ENCODE measurements around the gene CELSR2.

The CELSR2 gene

DNA sequence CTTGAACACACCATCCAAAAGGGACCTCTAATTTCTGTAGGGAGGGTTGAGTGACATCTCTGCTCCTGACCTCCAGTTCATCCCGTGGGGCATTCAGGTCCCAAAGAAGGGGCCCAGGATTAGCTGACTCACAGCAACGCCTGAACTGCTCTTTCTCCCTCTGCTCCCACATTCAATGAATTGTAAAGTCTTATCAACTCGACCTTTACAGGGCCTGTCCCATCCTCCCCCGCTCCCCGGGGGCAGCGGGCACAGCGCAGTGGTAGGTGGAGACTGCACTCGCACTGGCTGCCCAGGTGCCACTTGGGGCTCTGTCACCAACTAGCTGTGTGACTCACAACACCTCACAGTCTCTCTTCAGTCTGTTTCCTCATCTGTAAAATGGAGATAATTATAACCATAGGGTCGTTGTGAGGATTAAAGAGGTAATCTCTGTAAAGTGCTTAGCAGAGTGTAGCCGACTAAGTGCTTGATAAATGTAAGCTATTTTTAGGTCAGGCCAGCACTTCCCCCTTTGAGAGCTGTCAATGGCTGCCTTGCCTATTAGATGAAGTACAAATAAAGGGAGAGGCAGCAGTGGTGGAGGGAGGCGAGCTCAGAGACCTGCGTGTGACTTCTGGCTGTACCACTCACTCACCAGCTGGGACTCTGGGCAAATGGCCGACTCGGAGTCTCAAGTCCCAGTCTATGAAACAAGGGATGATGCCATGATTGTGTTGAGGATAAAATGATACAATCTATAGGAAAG lies 58.1 kb downstream of the CELSR2 start:
- no peaks in the 10 kb centered on the region for H4K20me1 ChIP-seq (ENCODE audit: insufficient read depth)
- H3K4me3 ChIP-seq (IDR thresholded peaks at IDR 0.05; ENCODE audit: insufficient read depth, low read depth, low read length): no peak overlapping the region
- no peaks in the 10 kb centered on the region for H3K79me2 ChIP-seq (ENCODE audit: insufficient read depth, low read depth)
- H3K4me1 ChIP-seq (ENCODE audit: low read depth, poor library complexity, severe bottlenecking): no peaks in the 10 kb centered on the region
- H3K36me3 ChIP-seq (ENCODE audit: insufficient read depth): no peaks in the 10 kb centered on the region
- H3K9ac ChIP-seq: no peak overlapping the region
- no peak overlapping the region for H2AFZ ChIP-seq (ENCODE audit: low read depth)
- no peak for TF ChIP-seq CTCF (conservative IDR thresholded peaks at IDR 0.05; ENCODE audit: low read depth, low read length)
- H3K27me3 ChIP-seq (ENCODE audit: insufficient read depth, low read depth): no peaks in the 10 kb centered on the region
- H3K4me2 ChIP-seq: no peak overlapping the region
- H3K27ac ChIP-seq: no peak overlapping the region

GRCh38 chr1:109309347-109309746 lies 60.0 kb downstream of the CELSR2 start:
- Histone ChIP-seq H3K27ac (no peak overlapping the region), H3K36me3 (ENCODE audit: insufficient read depth) (no peaks in the 10 kb centered on the region), H2AFZ (ENCODE audit: low read depth) (no peak overlapping the region), H3K4me2 (no peak overlapping the region), H3K9ac (no peak overlapping the region), H3K4me1 (ENCODE audit: low read depth, poor library complexity, severe bottlenecking) (no peaks in the 10 kb centered on the region), H4K20me1 (ENCODE audit: insufficient read depth) (no peaks in the 10 kb centered on the region), H3K27me3 (ENCODE audit: insufficient read depth, low read depth) (no peaks in the 10 kb centered on the region), H3K4me3 (IDR thresholded peaks at IDR 0.05; ENCODE audit: insufficient read depth, low read depth, low read length) (no peak overlapping the region), H3K79me2 (ENCODE audit: insufficient read depth, low read depth) (no peaks in the 10 kb centered on the region)
- no peak for TF ChIP-seq CTCF (conservative IDR thresholded peaks at IDR 0.05; ENCODE audit: low read depth, low read length)

- Histone ChIP-seq H4K20me1 (ENCODE audit: insufficient read depth) (no peaks in the 10 kb centered on the region), H2AFZ (ENCODE audit: low read depth) (no peak overlapping the region), H3K4me3 (IDR thresholded peaks at IDR 0.05; ENCODE audit: insufficient read depth, low read depth, low read length) (no peak overlapping the region), H3K4me2 (no peak overlapping the region), H3K36me3 (ENCODE audit: insufficient read depth) (no peaks in the 10 kb centered on the region), H3K27ac (no peak overlapping the region), H3K79me2 (ENCODE audit: insufficient read depth, low read depth) (no peaks in the 10 kb centered on the region), H3K9ac (no peak overlapping the region), H3K27me3 (ENCODE audit: insufficient read depth, low read depth) (no peaks in the 10 kb centered on the region), H3K4me1 (ENCODE audit: low read depth, poor library complexity, severe bottlenecking) (no peaks in the 10 kb centered on the region)
- no peak for TF ChIP-seq CTCF (conservative IDR thresholded peaks at IDR 0.05; ENCODE audit: low read depth, low read length)
These were observed 62.9 kb downstream of the CELSR2 start for GRCh38 chr1:109312246-109312645.

DNA sequence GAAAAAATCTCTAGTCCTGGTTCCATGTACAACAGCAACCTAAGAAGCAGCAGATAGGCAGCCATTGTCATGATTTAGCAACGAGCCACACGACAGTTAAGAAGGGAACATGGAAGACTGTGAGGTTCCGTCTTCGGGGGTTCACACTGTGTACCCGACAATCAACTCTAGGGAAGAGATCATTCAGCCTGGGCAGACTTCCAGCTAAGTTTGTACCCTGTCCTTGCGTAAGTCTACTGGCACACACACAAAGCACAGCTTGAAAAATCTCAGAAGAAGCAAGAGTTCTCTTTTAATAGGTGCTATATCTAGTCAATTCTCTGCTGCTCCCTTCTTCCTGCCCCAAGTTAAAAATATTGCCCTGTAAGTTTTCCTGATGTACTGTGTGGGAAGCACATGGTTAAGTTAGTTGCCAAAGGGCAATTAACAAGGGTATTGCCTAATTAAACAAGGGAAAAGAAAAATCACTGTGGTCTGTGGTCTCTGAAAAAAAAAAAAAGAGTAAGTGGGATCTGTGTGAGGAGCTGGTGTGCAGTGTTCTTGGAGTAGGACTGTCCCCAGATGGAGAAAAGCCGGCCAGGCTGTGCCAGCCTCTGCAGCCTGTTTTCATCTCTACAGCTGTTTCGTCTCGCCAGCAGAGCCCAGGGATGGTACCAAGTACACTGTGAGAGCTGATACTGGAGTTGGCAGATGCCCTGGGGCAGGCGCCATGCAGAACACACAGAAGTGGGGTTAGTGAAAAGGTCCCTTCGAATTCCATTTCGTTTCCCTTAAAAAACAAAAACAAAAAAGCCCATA lies 63.8 kb downstream of the CELSR2 start:
- TF ChIP-seq CTCF (conservative IDR thresholded peaks at IDR 0.05; ENCODE audit: low read depth, low read length): no peak
- Histone ChIP-seq H3K79me2 (ENCODE audit: insufficient read depth, low read depth) (no peaks in the 10 kb centered on the region), H3K4me3 (IDR thresholded peaks at IDR 0.05; ENCODE audit: insufficient read depth, low read depth, low read length) (no peak overlapping the region), H3K36me3 (ENCODE audit: insufficient read depth) (no peaks in the 10 kb centered on the region), H3K9ac (no peak overlapping the region), H3K27ac (no peak overlapping the region), H3K4me2 (no peak overlapping the region), H4K20me1 (ENCODE audit: insufficient read depth) (no peaks in the 10 kb centered on the region), H2AFZ (ENCODE audit: low read depth) (no peak overlapping the region), H3K4me1 (ENCODE audit: low read depth, poor library complexity, severe bottlenecking) (no peaks in the 10 kb centered on the region), H3K27me3 (ENCODE audit: insufficient read depth, low read depth) (no peaks in the 10 kb centered on the region)
